Left ventricle myocardium inferior (tissue), 1 donor: Measurements from ENCODE around the gene LRRC8E. TPM values are rescaled to one million over a fixed set of nuclear protein-coding genes. Genes with fewer than 3 reads are reported as not detected.

ENCODE experiments used
- DNase-seq: peaks from one replicate; pipeline ENCODE4 v3.0.0-alpha.2; 2020
- H3K27ac ChIP-seq: fragments of 200-600 bp; replicated peaks from 2 replicates; pipeline ENCODE4 v1.8.0; 2021
- H3K27me3 ChIP-seq: fragments of 200-600 bp; 2 replicates; pipeline ENCODE4 v1.8.0; 2021; ENCODE audit warnings: low read depth
- H3K36me3 ChIP-seq: fragments of 200-600 bp; 2 replicates; pipeline ENCODE4 v1.8.0; 2021
- H3K4me1 ChIP-seq: fragments of 200-600 bp; 2 replicates; pipeline ENCODE4 v1.8.0; 2021
- H3K4me3 ChIP-seq: fragments of 200-600 bp; 2 replicates; pipeline ENCODE4 v1.8.0; 2021; ENCODE audit warnings: mild to moderate bottlenecking, moderate library complexity
- H3K9me3 ChIP-seq: fragments of 200-600 bp; replicated peaks from 2 replicates; pipeline ENCODE4 v1.8.0; 2021
- CTCF ChIP-seq: fragments of 200-600 bp; IDR thresholded peaks from 2 replicates; pipeline ENCODE4 v1.8.0; 2021; ENCODE audit warnings: antibody characterized with exemption, mild to moderate bottlenecking, borderline replicate concordance
- intact Hi-C: fragments of 100-400 bp; cut with micrococcal nuclease; formaldehyde crosslinking; loops from one replicate; pipeline ENCODE4 v1.11.0; 2022
- total RNA-seq: library from RNA; stranded (reverse); fragmentation: NEBNext Ultra II Directional; extraction: Animal tissue kit (Norgen Biotek cat#: 25700); gene quantifications from one replicate; pipeline ENCODE4 v1.2.1, GENCODE V29; 2021
- donor health status: DM: no; HTN: yes; CAD: no; lungs with severe emphysema.

Gene LRRC8E
- total RNA-seq, 1 donor from 2014 or later: 0.44 TPM

GRCh38 chr19:7908078-7908699 is 19.9 kb downstream of the LRRC8E start:
- TF ChIP-seq CTCF: no peak
- no peaks in the 10 kb centered on the region for H3K27me3 ChIP-seq
- intact Hi-C loops: no loop called here
- peaks cover 47% of the 10 kb centered on the region for H3K4me1 ChIP-seq
- H3K27ac ChIP-seq: peak overlapping the region; percentile 23
- no peak overlapping the region for H3K4me3 ChIP-seq
- no peaks in the 10 kb centered on the region for H3K9me3 ChIP-seq
- H3K36me3 ChIP-seq: peaks cover 59% of the 10 kb centered on the region
- DNase-seq: no peak

GRCh38 chr19:7908742-7909461 is 20.6 kb downstream of the LRRC8E start:
- no peaks in the 10 kb centered on the region for H3K27me3 ChIP-seq
- DNase-seq: no peak
- intact Hi-C loops: no loop called here
- no peak overlapping the region for H3K4me3 ChIP-seq
- no peak for TF ChIP-seq CTCF
- H3K27ac ChIP-seq: peak overlapping the region; percentile 23
- peaks cover 46% of the 10 kb centered on the region for H3K4me1 ChIP-seq
- H3K9me3 ChIP-seq: no peaks in the 10 kb centered on the region
- H3K36me3 ChIP-seq: peaks cover 64% of the 10 kb centered on the region

GRCh38 chr19:7909471-7910067 is 21.3 kb downstream of the LRRC8E start:
- TF ChIP-seq CTCF: no peak
- Histone ChIP-seq H3K36me3 (peaks cover 64% of the 10 kb centered on the region), H3K27ac (no peak overlapping the region), H3K9me3 (no peaks in the 10 kb centered on the region), H3K27me3 (peaks cover 5% of the 10 kb centered on the region), H3K4me3 (no peak overlapping the region), H3K4me1 (peaks cover 42% of the 10 kb centered on the region)
- no peak for DNase-seq
- intact Hi-C loops: no loop called here

- intact Hi-C loops: no loop called here
- H3K4me3 ChIP-seq: no peak overlapping the region
Observed at GRCh38 chr19:7910321-7911161, 22.2 kb downstream of the LRRC8E start.

More at GRCh38 chr19:7910321-7911161, 22.2 kb downstream of the LRRC8E start:
- H3K27me3 ChIP-seq: peaks cover 15% of the 10 kb centered on the region
- no peak for DNase-seq
- peaks cover 34% of the 10 kb centered on the region for H3K4me1 ChIP-seq
- peaks cover 64% of the 10 kb centered on the region for H3K36me3 ChIP-seq
- TF ChIP-seq CTCF: no peak
- H3K9me3 ChIP-seq: no peaks in the 10 kb centered on the region
- H3K27ac ChIP-seq: no peak overlapping the region
